ENCODE measurements around the gene C6orf89.
"Not testable (repeated sequence)": the region's sequence is repeated elsewhere in the genome, so short reads cannot be mapped to it uniquely, and the experiment has no call there.

Gene C6orf89

DNA sequence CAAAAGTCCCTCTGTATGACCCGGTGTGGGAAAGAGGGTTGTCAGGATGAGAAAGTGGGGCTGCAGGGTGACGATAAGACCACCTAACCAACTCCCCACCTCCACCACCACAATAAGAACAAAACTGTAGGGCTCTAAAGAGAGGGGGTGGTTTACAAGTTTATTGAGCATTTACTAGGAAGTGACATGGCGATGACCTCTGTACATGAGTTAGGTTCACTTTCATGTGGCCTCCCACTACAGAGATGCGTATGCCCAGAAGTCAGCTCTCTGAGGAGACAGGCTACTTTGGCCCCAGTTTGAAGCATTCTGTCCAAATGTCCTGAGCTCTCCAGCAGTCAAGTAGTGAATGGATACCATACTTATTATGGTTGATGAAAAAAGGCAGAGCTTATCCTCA is 40.1 kb downstream of the C6orf89 start:
- no peak for DNase-seq

DNA sequence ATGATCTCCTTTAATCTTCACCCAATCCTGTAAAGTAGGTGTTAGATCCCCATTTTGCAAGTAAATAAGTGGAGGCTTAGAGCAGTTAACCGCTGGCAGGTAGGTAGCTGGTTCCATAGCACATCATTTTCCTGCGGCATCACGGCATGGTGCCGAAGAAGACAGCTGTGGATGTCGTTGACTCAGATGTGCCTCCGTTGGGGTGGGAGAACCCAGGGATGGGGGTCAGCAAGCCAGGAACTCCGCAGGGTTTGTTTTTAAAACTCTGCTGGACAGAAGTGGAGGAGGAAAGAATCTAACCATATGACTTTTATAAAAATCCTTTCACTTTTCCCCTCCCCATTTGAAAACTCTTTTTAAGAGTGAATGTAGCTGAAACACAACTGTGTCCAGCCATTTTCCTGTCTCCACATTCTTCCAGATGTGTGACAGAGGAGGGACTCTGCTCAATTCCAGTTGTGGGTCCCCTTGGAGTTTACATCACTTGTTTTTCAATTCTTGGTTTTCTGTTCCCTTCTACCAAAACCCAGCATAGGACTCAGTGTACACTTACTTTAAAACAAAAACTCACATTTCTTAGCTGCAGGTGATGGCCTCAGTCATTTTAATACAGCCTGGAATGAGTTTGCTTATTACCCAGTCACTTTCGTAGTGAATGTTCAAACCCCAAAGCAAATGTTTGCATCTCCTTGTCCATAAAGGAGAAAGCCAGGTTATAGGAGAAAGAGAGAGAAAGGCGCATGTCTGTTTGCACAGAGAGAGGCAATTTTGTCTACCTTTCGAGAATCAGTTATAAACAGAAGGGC is 41.2 kb downstream of the C6orf89 start:
- DNase-seq = no peak

DNA sequence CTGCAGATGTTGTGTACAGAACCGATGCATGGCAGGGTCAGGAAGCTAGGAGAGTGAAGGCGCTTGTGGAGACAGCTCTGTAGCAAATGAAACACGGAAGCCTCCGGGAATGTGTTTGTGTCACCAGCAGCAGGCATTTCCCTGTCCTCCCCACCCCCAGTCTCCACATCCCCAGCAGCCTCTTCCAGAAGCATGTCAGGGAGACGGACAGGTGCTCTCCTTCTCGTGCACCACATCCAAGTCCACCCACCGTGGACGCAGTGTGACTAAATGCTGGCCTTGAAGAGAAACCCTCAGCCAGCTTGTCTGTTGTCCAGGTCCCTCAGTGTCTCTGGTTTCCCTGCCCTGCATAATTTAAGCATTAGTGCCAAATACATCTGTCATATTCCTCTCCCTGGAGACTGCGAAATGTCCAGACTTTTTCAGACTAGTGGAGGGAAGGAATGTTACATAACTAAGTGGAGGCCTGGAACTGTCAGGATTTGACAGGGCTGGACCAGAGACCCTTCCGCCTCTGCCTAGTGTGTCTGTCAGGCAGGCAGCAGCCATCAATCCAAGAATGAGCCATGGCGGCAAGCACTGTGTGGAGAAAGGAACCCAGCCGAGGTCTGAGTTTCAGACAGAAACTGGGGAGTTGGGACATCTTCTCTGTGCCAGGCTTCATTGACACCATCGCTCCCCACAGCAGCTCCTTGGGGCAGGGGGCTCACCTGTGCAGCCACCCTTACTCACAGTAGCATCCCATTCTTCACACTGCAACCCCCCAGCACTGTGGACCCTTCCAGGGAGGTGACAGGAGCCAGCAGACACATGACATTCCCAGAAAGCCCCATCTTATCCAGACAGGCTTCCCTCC is 42.2 kb downstream of the C6orf89 start:
- DNase-seq = no peak

DNA sequence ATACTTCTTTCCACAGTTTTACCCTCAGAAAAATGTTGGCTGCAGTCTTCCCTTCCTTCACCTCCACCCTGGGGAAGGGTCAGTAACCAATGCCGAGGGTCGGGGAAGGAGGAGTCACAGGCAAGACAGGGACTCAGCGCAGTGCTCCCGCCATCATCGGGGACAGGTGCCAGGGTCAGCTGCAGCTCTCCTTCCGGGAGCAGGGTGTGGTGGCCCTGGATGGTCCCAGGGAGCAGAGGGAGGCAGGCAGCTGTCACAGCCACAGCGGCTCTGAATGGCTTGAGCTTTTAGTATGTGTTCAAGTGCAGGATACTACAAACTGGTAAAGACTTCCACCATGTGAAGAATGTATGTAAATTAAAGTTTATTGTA is 42.8 kb downstream of the C6orf89 start:
- DNase-seq = no peak

DNA sequence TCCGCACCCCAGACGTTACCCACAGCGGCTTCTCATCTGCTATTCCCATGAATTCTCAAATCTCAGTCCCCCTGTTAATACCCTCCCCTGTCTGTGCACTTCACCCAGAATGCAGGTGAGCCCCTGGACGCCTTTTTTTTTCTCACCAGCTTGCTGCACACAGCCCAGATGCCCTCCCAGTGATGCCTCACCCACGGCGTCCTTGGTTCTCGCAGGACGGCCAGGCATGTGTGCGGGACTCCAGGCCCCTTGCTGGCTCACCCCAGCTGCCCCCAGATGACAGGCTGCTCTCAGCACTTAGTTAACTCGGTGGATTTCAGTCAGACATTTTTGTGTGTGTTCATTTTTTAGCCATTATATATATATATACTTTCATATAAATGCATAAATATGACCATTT is 43.4 kb downstream of the C6orf89 start:
- DNase-seq = no peak

DNA sequence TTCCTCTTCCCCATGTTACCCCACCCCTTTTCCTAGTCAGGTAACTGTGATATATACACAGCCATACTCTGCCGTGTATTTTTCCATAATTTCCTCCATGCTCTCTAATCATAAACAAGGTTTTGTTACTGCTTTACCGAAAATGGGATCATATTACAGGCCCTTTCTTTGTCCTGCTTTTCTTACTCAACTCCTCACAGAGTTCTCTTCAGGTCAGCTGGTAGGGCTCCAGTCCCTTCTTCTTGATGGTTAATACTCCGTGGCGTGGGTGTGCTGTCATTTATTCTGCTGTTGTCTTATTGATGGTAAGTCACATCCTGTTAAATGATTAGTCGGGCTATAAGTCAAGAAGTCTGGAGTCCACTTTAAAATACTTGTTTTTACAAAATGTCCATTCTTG is 43.9 kb downstream of the C6orf89 start:
- no peak for DNase-seq

DNA sequence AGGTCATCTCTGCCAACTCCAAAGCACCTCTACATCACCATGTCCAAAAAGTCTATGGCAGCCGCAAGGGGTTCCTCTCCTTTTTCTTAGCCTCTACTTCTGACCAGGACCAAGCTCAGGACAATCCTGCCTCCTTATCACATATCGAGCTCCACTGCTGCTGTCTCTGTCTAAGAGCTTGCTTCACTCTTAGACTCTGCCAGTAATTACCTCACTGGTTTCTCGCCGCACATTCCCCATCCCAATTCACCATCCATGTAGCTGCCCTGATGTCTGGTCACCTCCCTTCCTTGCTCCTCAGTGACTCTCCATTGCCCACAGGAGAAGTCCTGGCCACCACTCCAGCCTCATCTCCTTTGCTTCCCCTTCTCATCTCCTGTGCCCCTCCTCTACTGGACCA is 44.7 kb downstream of the C6orf89 start:
- no peak for DNase-seq

DNA sequence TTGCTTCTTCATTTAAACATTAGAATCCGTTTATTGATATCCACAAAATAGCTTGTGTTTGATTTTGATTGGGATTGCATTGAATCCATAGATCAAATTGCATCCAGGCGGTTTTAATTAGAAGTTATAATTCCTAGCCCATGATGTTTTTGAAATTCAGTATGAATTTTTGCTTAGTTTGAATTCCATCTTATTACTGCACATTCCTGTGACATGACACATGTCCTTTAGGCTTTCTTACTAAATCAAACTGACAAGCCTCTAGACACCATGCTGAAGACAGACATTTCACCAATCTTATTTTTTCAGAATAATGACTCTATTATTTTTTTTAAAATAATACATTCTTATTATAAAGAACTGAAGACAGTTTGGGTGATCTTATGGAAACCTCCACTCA is 47.4 kb downstream of the C6orf89 start:
- DNase-seq = peak; percentile 50

DNA sequence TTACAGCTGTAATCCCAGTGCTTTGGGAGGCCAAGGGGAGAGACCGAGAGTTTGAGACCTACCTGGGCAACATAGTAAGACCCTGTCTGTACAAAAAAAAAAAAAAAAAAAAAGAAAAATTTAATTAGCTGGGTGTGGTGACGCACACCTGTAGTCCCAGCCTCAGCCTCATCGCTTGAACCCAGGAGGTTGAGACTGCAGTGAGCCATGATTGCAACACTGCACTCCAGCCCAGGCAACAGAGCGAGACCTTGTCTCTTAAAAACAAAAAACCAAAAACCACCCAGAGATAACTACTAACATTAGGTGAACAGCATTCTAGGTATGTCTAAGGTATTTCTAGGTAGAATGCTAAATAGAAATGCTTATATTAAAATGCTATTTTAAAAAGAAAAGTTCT is 47.8 kb downstream of the C6orf89 start:
- DNase-seq = no peak

DNA sequence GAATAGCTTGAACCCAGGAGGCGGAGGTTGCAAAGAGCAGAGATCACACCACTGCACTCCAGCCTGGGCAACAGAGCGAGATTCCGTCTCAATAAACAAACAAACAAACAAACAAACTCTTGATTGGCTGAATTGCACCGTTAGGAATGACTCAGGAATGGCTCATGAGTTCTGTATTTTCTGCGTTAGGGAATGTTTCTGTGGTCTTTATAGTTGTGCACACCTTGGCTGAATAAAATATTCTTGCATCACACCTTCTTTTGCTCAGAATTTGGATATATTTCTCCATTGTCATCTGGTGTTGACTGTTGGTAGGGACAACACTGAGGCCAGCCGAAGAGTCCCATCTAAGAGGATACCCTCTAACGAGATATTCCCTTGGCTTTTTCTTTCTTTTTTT is 49.1 kb downstream of the C6orf89 start:
- DNase-seq = no peak

DNA sequence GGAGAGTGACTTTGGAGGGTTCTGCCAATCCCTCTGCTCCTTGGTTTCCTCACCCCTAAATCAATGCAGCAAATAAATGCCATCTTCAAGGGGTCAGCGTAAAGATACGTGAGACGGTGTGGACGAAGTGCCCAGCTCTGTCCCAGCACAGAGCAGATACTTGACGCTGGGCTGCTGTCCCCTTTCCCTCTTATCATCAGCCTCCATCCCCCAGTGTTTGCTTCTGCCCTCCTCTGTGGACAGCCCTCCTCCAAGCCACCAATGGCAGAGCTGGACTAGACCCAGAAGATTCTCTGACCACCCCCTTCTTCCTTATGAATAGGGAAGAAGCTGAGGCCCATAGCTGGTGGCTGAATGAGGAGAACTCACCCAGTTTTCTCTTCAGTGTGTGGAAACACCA is 51.1 kb downstream of the C6orf89 start:
- no peak for DNase-seq

DNA sequence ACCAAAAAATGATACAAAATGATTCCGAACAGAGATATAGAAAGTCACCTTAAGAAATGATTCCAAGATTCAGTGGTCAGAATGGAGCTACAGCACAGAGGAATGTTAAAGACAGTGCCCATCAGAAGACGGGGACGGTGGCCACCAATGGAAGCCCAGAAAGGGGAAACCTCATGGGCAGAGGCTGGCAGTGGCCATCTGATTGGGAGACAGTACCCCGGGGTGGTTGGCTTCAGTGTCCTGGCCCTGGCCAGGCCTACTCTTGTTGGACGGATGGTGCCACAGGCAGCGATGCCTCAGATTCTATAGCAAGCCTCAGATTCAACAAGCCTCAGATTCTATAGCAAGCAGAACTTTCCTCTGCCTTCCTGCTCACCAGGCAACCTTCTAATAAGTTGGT is 52.1 kb downstream of the C6orf89 start:
- no peak for DNase-seq

DNA sequence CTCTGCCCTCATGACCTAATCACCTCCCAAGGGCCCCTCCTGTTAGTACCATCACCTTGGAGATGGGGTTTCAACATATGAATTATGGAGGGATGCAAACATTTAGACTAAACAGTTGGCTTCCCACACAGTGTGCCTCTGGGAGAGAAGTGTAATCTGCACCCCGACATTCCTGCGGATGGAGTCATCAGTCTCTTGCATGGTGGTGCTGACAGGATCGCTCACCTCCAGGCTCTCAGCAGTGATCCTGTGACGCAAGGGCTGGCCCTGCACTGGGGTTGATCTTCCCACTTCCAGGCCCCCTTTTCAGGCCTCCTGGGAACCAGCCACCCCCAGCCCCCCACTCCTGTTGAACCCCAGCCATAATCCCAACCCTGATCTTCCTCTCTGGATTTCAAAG is 52.8 kb downstream of the C6orf89 start:
- peak; percentile 100 for DNase-seq

DNA sequence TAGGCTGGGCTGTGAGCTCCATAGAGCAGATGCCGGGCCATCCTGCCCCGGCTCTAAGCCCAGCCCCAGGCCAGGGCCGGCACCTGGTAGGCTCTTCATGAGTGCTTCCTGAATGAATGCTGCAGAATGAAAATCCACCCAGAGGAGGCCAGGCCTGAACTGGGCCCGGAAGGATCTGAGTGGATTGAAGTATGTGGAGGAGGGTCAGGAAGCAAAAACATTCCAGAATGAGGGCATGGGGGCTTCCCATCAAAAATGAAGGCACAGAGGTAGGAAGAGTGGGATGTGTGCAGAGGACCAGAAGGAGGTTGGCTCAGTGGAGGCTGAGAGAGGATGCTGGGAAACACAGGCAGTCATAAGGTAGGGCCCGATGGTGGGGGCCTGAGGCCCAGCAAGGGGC is 53.3 kb downstream of the C6orf89 start:
- DNase-seq = peak; percentile 74

DNA sequence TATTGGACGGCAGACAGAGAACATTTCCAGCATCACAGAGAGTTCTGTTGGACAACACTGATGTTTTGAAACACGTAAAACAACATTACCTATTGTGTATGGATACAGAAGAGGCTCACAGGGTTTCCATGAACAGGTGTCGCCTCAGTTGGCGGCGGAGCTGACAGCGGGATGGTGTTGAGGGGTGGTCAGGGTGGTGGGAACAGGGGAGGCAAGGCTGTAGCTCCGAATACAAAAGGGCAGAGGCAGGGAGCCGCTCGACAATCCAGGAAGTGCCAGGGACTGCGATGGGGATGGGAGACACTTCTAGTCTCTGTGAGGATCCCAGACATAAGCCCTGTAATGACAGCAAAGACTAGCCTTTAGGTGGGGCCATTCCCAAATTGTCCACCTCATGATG is 54.3 kb downstream of the C6orf89 start:
- DNase-seq = no peak

DNA sequence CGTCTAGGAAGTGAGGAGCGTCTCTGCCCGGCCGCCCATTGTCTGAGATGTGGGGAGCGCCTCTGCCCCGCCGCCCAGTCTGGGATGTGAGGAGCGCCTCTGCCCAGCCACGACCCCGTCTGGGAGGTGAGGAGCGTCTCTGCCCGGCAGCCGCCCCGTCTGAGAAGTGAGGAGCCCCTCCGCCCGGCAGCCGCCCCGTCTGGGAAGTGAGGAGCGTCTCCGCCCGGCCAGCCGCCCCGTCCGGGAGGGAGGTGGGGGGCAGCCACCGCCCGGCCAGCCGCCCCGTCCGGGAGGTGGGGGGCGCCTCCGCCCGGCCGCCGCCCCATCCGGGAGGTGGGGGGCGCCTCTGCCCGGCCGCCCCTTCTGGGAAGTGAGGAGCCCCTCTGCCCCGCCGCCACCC is 55.8 kb downstream of the C6orf89 start:
- DNase-seq = not testable (repeated sequence)

DNA sequence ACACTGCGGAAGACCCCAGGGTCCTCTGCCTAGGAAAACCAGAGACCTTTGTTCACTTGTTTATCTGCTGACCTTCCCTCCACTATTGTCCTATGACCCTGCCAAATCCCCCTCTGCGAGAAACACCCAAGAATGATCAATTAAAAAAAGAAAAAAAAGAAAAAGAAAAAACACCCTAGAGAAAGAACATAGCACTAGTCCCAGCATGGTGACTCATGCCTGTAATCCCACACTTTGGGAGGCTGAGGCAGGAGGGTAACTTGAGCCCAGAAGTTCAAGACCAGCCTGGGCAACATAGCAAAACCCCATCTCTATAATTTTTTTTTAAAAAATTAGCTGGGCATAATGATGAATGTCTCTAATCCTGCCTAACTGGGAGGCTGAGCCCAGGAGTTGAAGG is 56.6 kb downstream of the C6orf89 start:
- not testable (repeated sequence) for DNase-seq

DNA sequence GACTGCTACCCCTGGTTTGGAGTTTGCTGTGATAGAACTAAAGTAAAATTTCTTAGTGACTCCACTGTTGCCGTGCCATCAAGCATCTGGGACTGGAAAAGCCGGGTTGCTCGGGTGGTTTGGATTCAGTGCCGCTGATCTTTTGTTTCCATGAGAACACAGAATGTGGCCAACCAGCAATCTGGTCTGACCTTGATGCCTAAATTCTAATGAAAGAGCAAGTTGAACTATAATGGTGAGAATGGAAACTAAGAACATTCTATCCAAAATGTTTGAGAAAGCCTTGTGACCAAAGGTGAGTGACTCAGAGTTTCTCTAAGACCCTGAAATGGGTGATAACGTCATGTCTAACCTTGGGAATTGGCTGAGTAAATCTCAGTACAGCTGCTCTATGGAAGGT is 58.9 kb downstream of the C6orf89 start:
- no peak for DNase-seq

DNA sequence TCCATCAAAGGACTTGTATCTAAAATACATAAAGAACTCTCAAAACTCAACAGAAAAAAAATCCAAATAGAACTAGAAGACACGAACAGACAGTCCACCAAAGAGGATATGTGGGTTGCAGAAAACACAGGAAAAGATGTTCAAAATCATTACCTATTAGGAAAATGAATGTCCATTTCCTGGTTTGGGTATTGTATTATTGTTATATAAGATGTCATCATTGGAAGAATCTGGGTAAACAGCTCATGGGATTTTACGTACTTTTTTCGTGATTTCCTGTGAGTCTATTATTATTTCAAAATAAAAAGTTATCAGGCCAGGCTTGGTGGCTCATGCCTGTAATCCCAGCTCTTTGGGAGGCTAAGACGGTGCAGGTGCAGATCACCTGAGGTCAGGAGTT is 59.5 kb downstream of the C6orf89 start:
- DNase-seq = no peak

DNA sequence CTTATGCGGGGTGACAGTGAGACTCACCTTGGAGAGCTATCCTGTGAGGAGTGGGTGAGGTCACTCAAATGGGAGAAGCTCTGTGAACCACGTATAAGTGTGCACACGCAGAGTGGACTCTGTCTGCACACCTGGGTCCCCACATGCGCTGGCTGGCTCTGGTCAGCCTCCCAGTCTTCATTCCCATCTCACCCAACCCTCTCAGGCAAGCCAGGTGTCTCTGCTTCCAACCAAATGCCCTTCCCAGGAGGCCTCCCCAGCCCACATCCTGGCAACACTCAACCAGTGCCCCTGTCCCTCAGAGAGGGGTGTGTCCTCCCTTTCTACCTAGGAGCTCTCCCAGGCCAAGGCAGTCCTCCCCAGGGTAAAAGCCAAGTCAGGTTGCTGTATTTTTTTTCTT is 60.8 kb downstream of the C6orf89 start:
- no peak for DNase-seq

DNA sequence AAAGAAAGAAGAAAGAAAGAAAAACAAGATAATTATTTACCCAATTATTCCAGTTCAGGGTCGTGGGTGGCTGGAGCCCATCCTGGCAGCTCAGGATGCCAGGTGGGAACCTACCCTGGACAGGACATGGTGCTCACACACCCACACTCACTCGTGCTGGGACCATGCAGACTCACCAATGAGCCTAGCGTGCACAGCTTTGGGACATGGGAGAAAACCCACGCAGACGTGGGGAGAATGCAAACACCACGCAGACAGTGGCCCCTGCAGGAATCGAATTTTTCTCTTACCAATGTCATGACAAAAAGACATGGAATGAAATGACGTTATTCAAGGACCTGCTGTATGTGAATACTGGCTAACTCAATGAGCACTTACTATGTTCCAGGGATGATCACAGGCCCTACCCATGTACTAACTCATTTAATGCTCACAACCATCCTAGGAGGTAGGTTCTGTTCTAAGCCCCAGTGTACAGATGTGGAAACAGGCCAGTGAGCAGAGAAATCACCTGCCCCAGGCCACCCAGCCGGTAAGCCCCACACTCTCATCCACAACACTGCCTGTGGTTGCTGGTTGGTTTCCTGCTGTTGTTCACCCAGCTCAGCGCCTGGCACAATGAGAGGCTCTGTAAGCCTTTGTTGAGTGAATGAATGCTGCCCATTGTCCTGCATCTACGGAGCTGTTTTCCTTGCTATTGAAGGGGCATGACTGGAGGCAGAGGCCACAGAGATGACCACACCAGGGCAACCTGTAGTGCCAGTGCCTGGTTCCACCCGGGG is 62.0 kb downstream of the C6orf89 start:
- DNase-seq = no peak

DNA sequence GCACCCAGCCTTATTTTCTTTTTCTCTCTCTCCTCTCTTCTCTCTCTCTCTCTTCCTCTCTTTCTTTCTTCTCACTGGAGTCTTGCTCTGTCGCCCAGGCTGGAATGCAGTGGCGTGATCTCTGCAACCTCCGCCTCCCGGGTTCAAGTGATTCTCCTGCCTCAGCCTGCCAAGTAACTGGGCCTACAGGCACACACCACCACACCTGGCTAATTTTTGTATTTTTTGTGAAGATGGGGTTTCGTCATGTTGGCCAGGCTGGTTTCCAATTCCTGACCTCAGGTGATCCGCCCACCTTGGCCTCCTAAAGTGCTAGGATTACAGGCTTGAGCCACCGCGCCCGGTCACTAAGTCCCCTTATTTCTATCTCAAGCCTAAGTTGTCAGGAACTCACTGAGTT is 63.3 kb downstream of the C6orf89 start:
- DNase-seq = not testable (repeated sequence)

DNA sequence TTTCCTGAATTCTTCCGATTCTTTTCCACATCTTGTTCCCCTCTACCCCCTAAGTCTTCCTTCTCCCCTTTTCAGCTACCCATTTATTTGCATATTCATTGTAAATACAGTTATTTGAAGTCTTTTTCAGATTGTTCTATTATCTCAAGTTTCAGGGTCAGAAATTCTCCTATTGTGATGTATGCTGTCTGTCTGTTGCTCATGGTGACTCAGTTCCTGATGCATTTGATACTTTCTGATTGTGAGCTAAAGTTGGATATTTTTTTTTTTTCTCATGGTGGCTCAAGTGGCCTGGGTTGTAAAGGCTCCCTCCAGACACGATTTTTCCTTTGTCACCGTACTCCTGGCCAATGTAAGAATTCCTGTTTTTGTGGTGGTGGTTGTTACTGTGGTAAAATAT is 63.9 kb downstream of the C6orf89 start:
- DNase-seq = peak; percentile 26

DNA sequence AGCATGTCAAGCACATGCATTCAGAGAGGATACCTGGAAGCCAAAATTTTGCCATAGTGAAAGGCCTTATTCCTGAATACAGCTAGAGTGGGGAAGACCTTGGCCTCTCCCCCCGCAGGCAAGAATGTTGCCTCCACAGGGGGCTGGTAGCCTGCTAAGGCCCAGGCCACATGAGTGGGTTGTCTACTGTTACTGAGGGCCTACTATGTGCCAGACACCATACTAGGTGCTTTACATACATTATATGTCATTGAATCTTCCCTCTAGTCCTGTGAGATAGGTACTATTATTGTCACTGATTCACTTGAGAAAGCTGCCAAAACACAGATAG is 68.1 kb downstream of the C6orf89 start:
- DNase-seq = no peak
